Colon (tissue), 2 donors: Measurements from ENCODE around the gene CEACAM3.
A peak's percentile ranks its signal among the peaks of the same experiment; 100 is the strongest.

ENCODE experiments used
- FAIRE-seq: peaks from 2 replicates; lab custom pipeline; 2012; peaks lifted over from hg19 to GRCh38; lab: Jason Lieb, UNC
- donor health status: control.
- donor health status: control.

The CEACAM3 gene

DNA sequence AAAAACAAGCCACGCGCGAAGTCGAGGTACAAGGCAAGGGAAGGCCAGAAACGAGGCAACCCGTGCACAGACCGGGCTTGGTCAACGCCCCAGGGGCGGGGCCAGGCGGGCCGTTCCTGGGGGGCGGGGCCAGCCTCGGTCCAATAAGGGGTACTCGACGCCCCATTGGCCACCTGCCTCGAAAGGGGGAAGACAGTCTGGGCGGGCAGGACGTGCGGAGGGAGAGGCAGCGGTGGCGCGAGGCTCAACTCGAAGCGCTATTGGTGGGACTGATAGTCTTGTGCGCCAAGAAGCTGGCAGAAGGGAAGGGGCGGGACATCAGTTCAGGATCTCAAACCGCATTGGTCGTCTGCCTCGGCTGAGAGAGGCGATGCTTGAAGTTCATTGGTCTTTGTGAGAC is 48.2 kb downstream of the CEACAM3 start, which contains the start of gene LYPD4:
Gene LYPD4 (minus strand): TSS at position 83 of the 400 bp plus-strand sequence. CDS start 5,398 bp downstream, outside the sequence.
- no peak for FAIRE-seq

DNA sequence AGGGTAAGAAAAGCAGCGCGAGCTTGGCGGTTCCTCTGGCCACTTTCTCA is 48.4 kb downstream of the CEACAM3 start, which contains the start of gene DMRTC2:
Gene DMRTC2 (plus strand): TSS at position 42 of the 50 bp plus-strand sequence. CDS start 2,387 bp downstream, outside the sequence.
- no peak for FAIRE-seq

DNA sequence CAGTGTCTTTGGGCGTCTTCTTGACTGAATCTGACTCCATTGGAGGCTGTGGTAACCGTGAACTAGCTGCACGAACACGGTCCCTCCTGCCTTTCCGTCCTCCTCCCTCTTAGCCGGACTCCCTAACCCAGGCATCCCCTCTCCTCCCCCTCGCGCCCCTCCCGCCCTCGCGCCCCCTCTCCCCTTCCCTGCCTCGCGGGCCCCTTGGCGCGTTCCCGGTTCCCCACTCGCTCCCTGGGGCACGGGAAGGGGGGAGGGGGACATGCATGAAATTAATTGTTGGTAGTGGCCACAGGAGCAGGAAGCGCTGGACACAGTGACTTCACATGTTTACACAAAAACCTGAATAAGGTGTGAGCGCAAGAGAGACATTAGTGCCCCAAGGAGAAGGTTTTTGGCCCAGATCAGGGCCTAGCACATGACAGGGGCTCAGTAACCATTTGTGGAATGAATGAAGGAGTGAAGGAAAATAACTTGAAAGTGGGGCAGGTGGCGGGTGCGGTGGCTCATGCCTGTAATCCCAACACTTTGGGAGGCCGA is 48.7 kb downstream of the CEACAM3 start:
- FAIRE-seq = no peak

DNA sequence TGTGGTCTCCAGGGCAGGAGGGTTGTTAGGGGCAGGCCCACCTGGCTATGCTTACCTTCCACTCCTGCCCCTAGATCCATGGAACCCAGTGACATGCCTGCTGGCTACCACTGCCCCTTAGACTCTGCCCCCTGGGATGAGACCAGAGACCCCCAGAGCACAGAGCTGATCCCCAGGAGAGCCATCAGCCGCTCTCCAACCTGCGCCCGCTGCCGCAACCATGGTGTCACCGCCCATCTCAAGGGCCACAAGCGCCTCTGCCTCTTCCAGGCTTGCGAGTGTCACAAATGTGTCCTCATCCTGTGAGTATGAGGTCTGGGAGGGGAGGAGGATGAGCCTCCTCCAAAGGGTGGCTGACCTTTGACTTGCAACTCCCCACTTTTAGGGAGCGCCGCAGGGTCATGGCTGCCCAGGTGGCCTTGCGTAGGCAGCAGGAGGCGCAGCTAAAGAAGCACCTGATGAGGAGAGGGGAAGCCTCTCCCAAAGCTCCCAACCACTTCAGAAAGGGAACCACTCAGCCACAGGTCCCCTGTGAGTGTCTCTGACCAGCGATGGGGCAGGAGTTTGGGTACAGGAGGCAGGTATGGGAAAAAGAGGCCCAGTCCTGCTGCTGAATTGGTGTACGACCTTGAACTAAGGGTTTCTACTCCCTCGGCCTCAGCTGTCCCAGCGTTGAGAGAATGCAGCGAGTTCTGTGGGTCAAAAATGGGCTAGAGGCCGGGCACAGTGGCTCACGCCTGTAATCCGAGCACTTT is 51.1 kb downstream of the CEACAM3 start:
- FAIRE-seq = no peak

DNA sequence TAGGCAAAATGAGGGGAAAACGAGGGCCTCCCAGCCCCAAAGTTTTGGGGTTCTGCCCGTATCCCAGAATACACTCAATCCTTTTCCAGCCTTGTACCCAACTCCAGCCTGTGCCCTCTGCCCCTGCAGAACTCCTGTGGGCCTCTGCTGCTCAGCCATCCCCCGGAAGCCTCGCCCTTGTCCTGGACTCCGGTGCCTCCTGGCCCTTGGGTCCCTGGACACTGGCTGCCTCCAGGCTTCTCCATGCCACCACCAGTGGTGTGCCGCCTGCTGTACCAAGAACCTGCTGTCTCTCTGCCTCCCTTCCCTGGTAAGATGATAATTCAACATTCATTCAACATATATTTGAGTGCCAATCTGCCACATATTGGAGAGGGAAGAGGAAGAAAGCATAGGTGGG is 52.3 kb downstream of the CEACAM3 start:
- FAIRE-seq = no peak

DNA sequence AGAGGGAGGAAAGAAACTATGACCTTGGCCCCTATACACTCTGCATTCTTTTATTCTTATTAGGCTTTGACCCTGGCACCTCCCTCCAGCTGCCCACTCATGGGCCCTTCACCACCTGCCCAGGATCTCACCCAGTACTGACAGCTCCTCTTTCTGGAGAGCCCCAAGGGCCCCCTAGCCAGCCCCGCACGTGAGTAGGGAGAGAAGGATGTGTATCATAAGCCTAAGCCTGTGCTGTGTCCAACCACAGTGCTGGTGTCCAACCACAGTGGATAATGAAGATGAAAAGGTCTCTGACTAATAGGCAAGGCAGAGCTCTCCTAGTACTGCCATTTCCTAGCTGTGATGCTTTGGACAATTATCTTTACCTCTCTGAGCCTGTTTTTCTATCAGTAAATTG is 52.7 kb downstream of the CEACAM3 start:
- FAIRE-seq = no peak

DNA sequence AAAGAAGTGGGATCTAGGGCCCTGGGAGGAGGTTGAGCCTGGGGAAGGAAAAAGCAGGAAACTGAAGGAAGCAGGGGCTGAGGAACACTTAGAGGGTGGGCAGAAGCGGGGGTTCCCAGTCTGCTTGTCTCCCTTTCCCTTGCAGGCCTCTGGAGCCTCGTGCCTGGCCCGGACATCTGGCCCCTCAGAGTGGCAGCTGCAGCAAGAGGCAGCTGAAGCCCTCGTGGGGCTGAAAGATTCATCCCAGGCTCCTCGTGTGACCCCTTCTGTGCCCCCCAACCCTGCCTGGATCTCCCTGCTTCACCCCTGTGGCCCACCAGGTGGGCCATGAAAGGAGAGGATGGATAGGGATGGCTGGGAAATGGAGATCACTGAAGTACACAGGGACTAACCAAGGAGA is 54.0 kb downstream of the CEACAM3 start:
- no peak for FAIRE-seq

DNA sequence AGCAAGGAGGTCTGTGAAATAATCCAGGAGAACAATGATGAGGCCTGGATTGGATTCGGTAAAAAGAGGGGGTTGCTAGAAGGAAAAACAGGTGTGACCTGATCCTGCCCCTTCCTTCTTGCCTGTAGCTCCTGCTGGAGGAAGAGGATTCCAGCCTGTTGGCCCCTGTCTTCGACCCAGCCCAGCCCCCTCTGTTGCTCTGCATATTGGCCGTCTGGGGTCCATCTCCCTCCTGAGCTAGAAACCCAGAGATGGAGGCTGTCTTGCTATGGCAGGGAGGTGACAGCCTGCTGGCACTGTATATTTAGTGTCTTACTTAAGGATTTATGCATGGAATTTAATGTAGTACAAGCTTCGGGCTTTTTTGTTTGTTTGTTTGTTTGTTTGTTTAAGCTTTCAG is 55.1 kb downstream of the CEACAM3 start:
- FAIRE-seq = no peak

DNA sequence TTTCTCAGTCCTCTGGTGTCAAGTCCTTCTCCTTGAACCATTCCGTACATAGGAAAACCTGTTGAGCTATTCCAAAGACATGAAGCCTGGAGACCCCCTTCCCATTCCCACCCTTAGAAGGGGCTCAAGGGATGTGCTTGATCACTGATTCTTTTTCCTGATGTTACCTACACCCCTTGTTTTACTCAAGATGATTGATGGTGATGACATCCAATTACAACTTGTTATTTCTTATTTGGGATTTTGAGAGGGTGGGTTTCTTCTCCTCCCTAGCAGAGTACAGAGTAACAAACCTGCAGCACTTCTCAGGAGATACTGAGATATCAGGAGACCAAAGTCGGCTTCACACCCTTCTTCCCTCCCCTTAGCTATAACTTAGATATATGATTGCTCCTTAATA is 57.0 kb downstream of the CEACAM3 start:
- FAIRE-seq = no peak

DNA sequence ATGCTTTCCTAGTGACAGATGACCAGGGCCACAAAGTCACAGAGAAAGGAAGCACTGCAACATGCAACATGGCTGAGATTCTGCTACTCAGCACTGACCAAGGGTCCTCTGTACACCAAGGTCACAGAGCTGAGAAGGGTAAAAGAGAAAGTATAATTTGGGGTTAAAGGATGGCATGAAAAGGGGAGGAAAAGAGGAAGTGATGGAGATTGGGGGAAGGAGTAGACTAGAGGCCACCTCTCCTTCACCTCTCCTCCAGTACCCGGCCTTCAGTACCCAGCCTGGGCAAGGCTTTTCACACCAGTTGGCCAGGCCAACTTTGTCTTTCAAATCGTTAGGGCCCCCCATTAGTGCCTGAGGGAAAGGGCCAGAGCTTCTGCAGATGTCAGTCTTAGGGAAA is 57.4 kb downstream of the CEACAM3 start:
- no peak for FAIRE-seq

DNA sequence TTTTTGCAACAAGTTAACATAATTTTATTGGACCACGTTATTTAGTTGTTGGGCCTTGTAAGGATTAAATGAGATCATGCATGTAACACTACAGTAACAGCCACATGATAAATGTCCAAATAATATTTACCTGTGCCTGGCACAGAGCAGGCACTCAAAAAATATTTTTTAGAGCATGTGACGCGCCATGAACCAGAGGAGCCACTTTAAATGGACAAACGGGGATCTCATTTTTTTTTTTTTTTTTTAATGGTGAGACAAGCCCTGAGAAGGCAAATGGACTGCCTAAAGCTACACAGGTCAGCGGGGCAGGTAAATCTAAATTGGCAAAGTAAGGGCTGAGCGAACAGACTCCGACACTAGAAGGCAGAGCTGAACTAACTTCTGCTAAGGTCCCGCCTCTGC is 62.8 kb downstream of the CEACAM3 start:
- no peak for FAIRE-seq

DNA sequence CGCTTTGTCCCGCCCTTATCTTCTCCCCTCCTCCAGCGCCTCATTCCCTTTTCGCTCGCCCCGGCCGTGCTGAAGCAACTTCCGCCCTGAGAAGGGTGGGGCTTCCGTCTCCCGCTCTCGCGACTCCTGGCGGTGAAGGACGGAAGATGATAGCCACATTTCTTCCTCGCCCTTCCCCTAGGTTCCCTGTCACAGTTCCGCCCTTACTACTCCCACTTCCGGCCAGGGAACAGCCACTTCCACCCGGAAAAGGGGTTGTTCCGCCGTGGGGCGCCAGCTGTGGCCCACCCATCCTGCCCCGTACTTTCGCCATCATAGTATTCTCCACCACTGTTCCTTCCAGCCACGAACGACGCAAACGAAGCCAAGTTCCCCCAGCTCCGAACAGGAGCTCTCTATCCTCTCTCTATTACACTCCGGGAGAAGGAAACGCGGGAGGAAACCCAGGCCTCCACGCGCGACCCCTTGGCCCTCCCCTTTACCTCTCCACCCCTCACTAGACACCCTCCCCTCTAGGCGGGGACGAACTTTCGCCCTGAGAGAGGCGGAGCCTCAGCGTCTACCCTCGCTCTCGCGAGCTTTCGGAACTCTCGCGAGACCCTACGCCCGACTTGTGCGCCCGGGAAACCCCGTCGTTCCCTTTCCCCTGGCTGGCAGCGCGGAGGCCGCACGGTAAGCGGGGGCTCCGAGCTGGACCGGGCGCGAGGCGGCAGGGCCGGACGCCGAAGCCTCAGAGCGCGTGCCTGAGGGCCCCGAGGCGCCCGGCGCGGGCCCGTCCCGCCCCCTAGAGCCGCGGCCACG is 63.4 kb downstream of the CEACAM3 start, which contains the start of gene RPS19:
Gene RPS19 (plus strand): TSS at position 638 of the 801 bp plus-strand sequence. CDS start 520 bp downstream, outside the sequence.
- peak; percentile 90 for FAIRE-seq

DNA sequence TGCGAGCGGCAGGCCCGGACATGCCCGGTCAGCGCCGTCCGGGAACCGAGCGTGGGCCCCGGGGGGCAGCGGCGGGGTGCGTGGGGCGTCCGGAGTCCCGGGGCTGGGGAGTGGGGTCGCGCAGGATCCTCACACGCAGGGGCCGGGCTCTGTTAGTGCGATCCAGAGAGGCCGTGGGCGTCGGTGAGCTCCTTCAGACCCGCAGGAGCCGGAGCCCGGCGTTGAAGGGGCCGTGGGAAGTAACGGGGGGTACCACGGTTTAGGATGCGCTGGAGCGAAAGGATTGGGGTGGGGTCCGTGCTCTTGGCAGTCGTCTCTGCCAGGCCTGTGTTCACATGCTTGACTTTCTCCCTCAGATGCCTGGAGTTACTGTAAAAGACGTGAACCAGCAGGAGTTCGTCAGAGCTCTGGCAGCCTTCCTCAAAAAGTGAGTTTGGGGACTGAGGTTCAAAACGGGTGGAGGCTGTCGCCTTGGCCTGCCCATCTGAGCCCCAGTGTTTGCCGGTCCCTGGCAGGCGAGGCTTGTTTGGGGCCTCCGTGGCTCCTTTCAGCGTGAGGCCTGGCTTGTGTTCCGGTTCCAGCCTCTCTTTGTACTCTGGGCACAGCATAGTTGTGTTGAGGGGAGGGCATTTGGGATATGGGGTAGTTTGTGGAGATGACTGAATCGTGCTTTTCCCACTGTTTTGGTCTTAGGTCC is 64.2 kb downstream of the CEACAM3 start:
- FAIRE-seq = no peak
